Measurements from ENCODE around the gene ANTKMT. TPM values are rescaled to one million over a fixed set of nuclear protein-coding genes. Genes with fewer than 3 reads are reported as not detected.

The ANTKMT gene
- total and polyA plus RNA-seq, 2 of the 8 experiments (the other 6 are each of a cell fraction or from before 2014, with no cell fraction given): 26.5 to 26.6 TPM

DNA sequence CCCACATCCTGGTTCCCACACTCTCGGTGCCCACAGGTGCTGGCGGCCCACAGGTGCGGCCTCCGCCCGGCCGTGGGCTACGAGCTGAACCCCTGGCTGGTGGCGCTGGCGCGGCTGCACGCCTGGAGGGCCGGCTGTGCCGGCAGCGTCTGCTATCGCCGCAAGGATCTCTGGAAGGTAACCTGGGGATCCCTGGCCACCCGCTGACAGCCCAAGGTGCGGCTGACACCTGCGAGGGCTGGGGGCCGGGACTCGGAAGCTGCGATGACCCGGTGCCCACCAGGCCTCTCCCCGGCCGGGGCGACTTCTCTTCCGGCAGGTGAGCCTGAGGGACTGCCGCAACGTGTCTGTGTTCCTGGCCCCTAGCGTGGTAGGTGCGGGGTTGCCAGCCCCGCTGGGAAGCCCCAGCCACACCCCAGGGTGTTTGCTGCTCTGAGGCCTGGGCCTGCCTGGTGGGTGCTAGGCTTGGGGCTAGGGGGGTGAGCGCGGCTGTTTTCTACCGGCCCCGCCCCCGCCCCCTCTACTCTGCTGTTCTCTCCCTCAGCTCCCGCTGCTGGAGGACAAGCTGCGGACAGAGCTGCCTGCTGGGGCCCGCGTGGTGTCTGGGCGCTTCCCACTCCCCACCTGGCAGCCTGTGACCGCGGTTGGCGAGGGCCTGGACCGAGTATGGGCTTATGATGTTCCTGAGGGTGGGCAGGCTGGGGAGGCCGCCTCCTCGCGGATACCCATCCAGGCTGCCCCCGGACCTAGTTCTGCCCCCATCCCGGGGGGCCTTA lies 1.0 kb downstream of the ANTKMT start:
- H4K91ac ChIP-seq (replicated peaks; ENCODE audit: insufficient read length, low read length): no peak overlapping the region

More for the DNA sequence above, 1.0 kb downstream of the ANTKMT start:
- TF ChIP-seq GABPA (IDR thresholded peaks at IDR 0.05; ENCODE audit: borderline replicate concordance, insufficient read depth, low read length) (no peak), BCL11A (IDR thresholded peaks at IDR 0.05; ENCODE audit: low read depth in 2 of 2, low read length in 2 of 2) (no peak)
- peak overlapping the region in 1 of 2 experiments; percentile 83; a peak in 1 of 4 replicates for H3K4me2 ChIP-seq (ENCODE audit: insufficient read depth in 1 of 2, low read depth in 2 of 2, low read length in 2 of 2)
- no peak overlapping the region for H3K9ac ChIP-seq (replicated peaks in 1 of 4; ENCODE audit: extremely low read depth in 1 of 4, low read depth in 3 of 4, low read length in 3 of 4)
- H4K5ac ChIP-seq (ENCODE audit: insufficient read length, low read depth, low read length): no peak overlapping the region
- H2BK5ac ChIP-seq (ENCODE audit: low read depth, low read length): no peak overlapping the region; the same call in none of the 2 replicates
- H4K8ac ChIP-seq (ENCODE audit: extremely low read depth, insufficient read depth, low read length): peak overlapping the region; percentile 57; the same call in 1 of the 2 replicates
- H3K79me1 ChIP-seq (ENCODE audit: low read depth, low read length): no peaks in the 10 kb centered on the region
- H3K23ac ChIP-seq (ENCODE audit: insufficient read length): no peak overlapping the region
- no peak overlapping the region for H2BK20ac ChIP-seq (ENCODE audit: low read length)
- no peak overlapping the region for H3K56ac ChIP-seq (replicated peaks; ENCODE audit: insufficient read length, low read depth, low read length)
- peaks cover 0 to 6% (median 0%) of the 10 kb centered on the region in 4 experiments; a peak in 1 of 8 replicates for H3K36me3 ChIP-seq (ENCODE audit: control insufficient read depth in 2 of 4, insufficient read depth in 4 of 4, low read length in 3 of 4)
- peaks cover 14% of the 10 kb centered on the region; the same call in 1 of the 2 replicates for H3K23me2 ChIP-seq (ENCODE audit: low read depth, low read length)
- H3K27me3 ChIP-seq (replicated peaks in 1 of 4; ENCODE audit: control insufficient read depth in 3 of 4, extremely low read depth in 1 of 4, insufficient read depth in 3 of 4, low read length in 3 of 4): peaks cover 0 to 20% (median 4%) of the 10 kb centered on the region in 4 experiments; a peak in 4 of 7 replicates
- no peaks in the 10 kb centered on the region; a peak in 1 of 4 replicates for H3K9me3 ChIP-seq (ENCODE audit: insufficient read depth in 2 of 2, low read depth in 1 of 2, low read length in 1 of 2)
- H3K4me3 ChIP-seq (ENCODE audit: extremely low read depth in 1 of 4, insufficient read depth in 2 of 4, low read depth in 3 of 4, low read length in 4 of 4): peak overlapping the region in 1 of 4 experiments; percentile 77; a peak in 2 of 8 replicates
- no peak overlapping the region for H2AFZ ChIP-seq (ENCODE audit: low read length)
- H3K18ac ChIP-seq (ENCODE audit: extremely low read depth, low read length): no peak overlapping the region; the same call in none of the 2 replicates
- CTCF ChIA-PET (ENCODE audit: partially characterized antibody): interaction anchor here (1.1 to 35.8 kb wide), 4 partner anchors 5 to 63 kb away, joined by 3 to 977 read pairs (median 700); partner anchors contain the start of genes ANTKMT, CCDC78, CHTF18 and CIAO3
- no peak overlapping the region for H3K14ac ChIP-seq (ENCODE audit: insufficient read length)
- no peak overlapping the region for H2BK120ac ChIP-seq (replicated peaks; ENCODE audit: low read depth, low read length)
- 95% methylated on average over 43 of the region's 51 CpGs; no CpG with 5 or more reads in 1 of the 2 experiments for WGBS, 2 experiments (ENCODE audit: extremely low coverage in 1 of 2, insufficient coverage in 1 of 2, insufficient read length in 1 of 2, insufficient replicate concordance in 2 of 2, low coverage in 1 of 2, low lambda C conversion rate in 2 of 2, missing lambda C conversion rate in 1 of 2)
- H2AK5ac ChIP-seq (ENCODE audit: low read depth, low read length): no peak overlapping the region
- no peak overlapping the region for H2BK12ac ChIP-seq (ENCODE audit: low read depth, low read length)
- H2BK15ac ChIP-seq (ENCODE audit: low read length): no peak overlapping the region
- no peak for FAIRE-seq
- POLR2A ChIA-PET (ENCODE audit: partially characterized antibody): interaction anchor here (0.6 to 23.0 kb wide), 28 partner anchors 5 to 610 kb away, joined by 3 to 353 read pairs (median 5); partner anchors contain the start of genes ANTKMT, CCDC78, CHTF18 and GNG13
- peaks cover 0 to 20% (median 15%) of the 10 kb centered on the region in 4 experiments; a peak in 5 of 7 replicates for H3K4me1 ChIP-seq (replicated peaks in 1 of 4; ENCODE audit: control insufficient read depth in 3 of 4, insufficient read depth in 4 of 4, low read length in 3 of 4)
- H4K20me1 ChIP-seq (replicated peaks in 1 of 2; ENCODE audit: control insufficient read depth in 1 of 2, insufficient read depth in 2 of 2, low read length in 2 of 2): peaks cover 4 to 20% of the 10 kb centered on the region in 2 experiments
- no peak overlapping the region for H3K27ac ChIP-seq (ENCODE audit: low read depth, low read length)
- H3K4ac ChIP-seq (replicated peaks; ENCODE audit: insufficient read length, low read depth, low read length): peak overlapping the region; percentile 69
- no peaks in the 10 kb centered on the region for H3K79me2 ChIP-seq (ENCODE audit: control insufficient read depth in 1 of 2, insufficient read depth in 2 of 2, low read length in 2 of 2)
- no peak for DNase-seq (ENCODE audit: low read depth in 1 of 2, low spot score in 2 of 2)
